BJ (cell line): ENCODE results near the gene DOCK4. TPM values are rescaled to one million over a fixed set of nuclear protein-coding genes. Genes with fewer than 3 reads are reported as not detected.

ENCODE experiments used
- CTCF ChIA-PET: fragments of 350-600 bp; formaldehyde crosslinking; extraction: SDS; loops from one replicate; lab custom pipeline; 2021; ENCODE audit warnings: antibody characterized with exemption, inconsistent platforms; lab: Yijun Ruan, JAX
- POLR2A ChIA-PET: fragments of 300-600 bp; sonication (Branson Sonifier 250); formaldehyde crosslinking; extraction: SDS; loops from one replicate; lab custom pipeline; 2021; ENCODE audit warnings: antibody characterized with exemption; lab: Charles Lee
- DNase-seq: peaks from one replicate; pipeline ENCODE4 v3.0.0-alpha.2; 2011; ENCODE audit warnings: low read depth
- H3K27me3 ChIP-seq: 2 replicates; pipeline ENCODE4 v1.6.0; 2011; ENCODE audit warnings: low read length; ENCODE audit not compliant: control insufficient read depth, insufficient read depth
- H3K36me3 ChIP-seq: 2 replicates; pipeline ENCODE4 v1.5.1; 2011; ENCODE audit warnings: low read length; ENCODE audit not compliant: control insufficient read depth, insufficient read depth
- H3K4me3 ChIP-seq: 2 replicates; pipeline ENCODE4 v1.5.1; 2011; ENCODE audit warnings: low read depth, mild to moderate bottlenecking, control low read depth, low read length
- polyA plus RNA-seq: library from polyadenylated mRNA; depleted of rRNA; stranded (reverse); fragments of >200 nt; gene quantifications from 2 replicates; pipeline ENCODE4 v1.2.3, GENCODE V29; 2011
- TF ChIP-seq, protein P1 (sequence below): IDR thresholded peaks from 2 replicates; pipeline ENCODE4 v1.5.1; 2011; ENCODE audit warnings: low read depth, mild to moderate bottlenecking, control low read depth, inconsistent platforms, low read length, moderate library complexity; ENCODE audit not compliant: insufficient read depth

The DOCK4 gene
- polyA plus RNA-seq, 1 experiment, result 0.15 TPM

- TF ChIP-seq, protein P1, sequence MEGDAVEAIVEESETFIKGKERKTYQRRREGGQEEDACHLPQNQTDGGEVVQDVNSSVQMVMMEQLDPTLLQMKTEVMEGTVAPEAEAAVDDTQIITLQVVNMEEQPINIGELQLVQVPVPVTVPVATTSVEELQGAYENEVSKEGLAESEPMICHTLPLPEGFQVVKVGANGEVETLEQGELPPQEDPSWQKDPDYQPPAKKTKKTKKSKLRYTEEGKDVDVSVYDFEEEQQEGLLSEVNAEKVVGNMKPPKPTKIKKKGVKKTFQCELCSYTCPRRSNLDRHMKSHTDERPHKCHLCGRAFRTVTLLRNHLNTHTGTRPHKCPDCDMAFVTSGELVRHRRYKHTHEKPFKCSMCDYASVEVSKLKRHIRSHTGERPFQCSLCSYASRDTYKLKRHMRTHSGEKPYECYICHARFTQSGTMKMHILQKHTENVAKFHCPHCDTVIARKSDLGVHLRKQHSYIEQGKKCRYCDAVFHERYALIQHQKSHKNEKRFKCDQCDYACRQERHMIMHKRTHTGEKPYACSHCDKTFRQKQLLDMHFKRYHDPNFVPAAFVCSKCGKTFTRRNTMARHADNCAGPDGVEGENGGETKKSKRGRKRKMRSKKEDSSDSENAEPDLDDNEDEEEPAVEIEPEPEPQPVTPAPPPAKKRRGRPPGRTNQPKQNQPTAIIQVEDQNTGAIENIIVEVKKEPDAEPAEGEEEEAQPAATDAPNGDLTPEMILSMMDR, result no peak
- ChIA-PET CTCF (no interaction called here), POLR2A (no interaction called here)
- no peak for DNase-seq
- no peaks in the 10 kb centered on the region for H3K36me3 ChIP-seq
- no peaks in the 10 kb centered on the region for H3K27me3 ChIP-seq
- no peak overlapping the region for H3K4me3 ChIP-seq
These were observed 215.6 kb downstream of the DOCK4 start for GRCh38 chr7:111990643-111991042.

DNA sequence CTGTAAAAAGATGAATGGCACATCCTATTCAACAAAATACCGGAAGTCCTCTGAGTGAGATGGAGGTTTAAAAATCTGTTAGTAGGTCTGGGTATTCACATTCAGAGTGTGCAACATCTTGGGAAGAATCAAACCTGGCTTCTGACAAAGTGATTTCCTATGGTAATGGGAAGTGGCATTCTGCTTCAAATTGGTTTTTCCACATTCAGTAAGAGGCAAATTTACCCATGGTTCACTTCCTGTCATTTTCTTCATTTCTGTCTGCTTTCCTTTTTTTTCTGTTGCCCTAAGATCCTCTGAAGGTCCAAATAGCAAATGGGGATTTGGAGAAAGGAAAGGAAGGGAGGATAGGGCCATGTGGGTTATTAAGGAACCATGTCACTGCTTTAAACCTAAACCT is 218.3 kb downstream of the DOCK4 start:
- TF ChIP-seq, protein P1, result no peak
- POLR2A ChIA-PET, result no interaction called here
- Histone ChIP-seq H3K36me3 (no peaks in the 10 kb centered on the region), H3K4me3 (no peak overlapping the region), H3K27me3 (no peaks in the 10 kb centered on the region)
- CTCF ChIA-PET, result no interaction called here
- DNase-seq, result no peak

DNA sequence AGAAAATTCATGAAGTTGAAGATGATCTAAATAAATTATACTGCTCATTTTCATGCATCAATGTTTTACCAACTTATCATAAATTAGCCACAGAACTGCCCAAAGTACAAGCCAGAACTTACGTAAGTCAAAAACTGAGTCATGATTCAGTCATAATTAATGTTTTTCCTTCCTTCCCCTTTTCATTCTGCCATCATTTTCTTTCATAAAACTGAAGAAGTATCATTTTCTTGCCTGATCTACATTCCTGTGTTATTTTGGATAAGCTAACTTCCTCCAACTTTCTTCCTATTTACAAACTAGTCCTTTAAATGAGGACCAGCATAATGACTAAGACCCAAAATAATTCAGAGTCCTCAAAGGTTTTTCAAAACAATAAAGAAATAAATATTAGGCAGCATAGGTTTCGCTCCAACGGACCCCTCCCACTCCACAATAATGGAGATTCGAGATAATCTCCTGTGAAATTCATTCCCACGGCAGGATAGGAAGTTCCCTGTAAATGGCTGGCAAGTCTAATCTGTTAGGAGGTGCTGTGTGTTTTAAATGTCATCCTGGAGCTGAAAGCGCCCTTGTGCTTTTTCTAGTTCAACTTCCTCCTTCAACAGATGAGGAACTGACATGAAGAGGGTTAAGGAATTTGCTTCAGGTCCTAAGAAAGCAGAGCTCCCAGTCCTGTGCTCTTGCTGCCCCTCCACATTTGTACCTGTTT is 218.9 kb downstream of the DOCK4 start:
- Histone ChIP-seq H3K27me3 (no peaks in the 10 kb centered on the region), H3K36me3 (no peaks in the 10 kb centered on the region), H3K4me3 (no peak overlapping the region)
- POLR2A ChIA-PET, result no interaction called here
- CTCF ChIA-PET, result no interaction called here
- DNase-seq, result no peak
- TF ChIP-seq, protein P1, result no peak

GRCh38 chr7:111986601-111987000 is 219.6 kb downstream of the DOCK4 start:
- POLR2A ChIA-PET, result no interaction called here
- Histone ChIP-seq H3K36me3 (no peaks in the 10 kb centered on the region), H3K27me3 (no peaks in the 10 kb centered on the region), H3K4me3 (no peak overlapping the region)
- CTCF ChIA-PET, result no interaction called here
- DNase-seq, result no peak
- TF ChIP-seq, protein P1, result no peak

DNA sequence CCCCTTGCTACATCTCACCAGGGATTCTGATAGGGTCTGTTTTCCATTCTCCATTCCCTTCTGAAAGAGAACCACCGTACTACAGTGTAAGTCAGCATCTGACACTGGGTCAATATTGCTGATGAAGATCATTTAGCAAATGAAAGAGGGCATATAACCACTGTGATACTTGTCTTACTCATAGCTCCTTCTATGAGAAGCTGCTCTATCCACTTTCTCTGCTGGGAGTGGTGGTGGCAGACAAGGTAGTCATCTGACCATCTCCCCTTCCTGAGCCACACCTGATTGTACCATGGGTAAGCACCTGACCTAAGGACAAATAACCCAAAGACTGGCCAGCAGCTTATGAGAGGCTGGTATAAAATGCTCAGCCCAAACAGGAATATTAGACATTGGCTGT is 220.4 kb downstream of the DOCK4 start:
- ChIA-PET POLR2A (no interaction called here), CTCF (no interaction called here)
- TF ChIP-seq, protein P1, result no peak
- H3K4me3 ChIP-seq, result no peak overlapping the region
- H3K27me3 ChIP-seq, result no peaks in the 10 kb centered on the region
- no peaks in the 10 kb centered on the region for H3K36me3 ChIP-seq
- no peak for DNase-seq
